Vagina (tissue), 2 donors: ENCODE measurements around the gene LARP4.

Experiments
- CTCF ChIP-seq, 3 experiments: fragments of 450-650 bp in 2 of 3; fragments of 200-600 bp in 1 of 3; sonication (generic) in 1 of 3; IDR thresholded peaks; one replicate each; pipeline ENCODE4 v1.5.1; 2017 to 2019; ENCODE audit warnings: antibody characterized with exemption in 3 of 3, mild to moderate bottlenecking in 2 of 3, moderate library complexity in 2 of 3
- POLR2A ChIP-seq, 2 donors: fragments of 450-650 bp; IDR thresholded peaks; one replicate each; pipeline ENCODE4 v1.6.1; 2017; ENCODE audit warnings: antibody characterized with exemption in 2 of 2, mild to moderate bottlenecking in 2 of 2, moderate library complexity in 2 of 2

- TF ChIP-seq CTCF (IDR thresholded peaks at IDR 0.05) = no peak
- TF ChIP-seq POLR2A (IDR thresholded peaks at IDR 0.05) = no peak
These were observed 57.9 kb downstream of the LARP4 start for GRCh38 chr12:50458606-50459005.
